Activated naive CD4-positive, alpha-beta T cell treated with anti-CD3 and anti-CD28 coated beads, Interleukin-2, amount 10 ng/mL, durations not matched to agents 5 hours and 36 hours (primary cell): ENCODE measurements around the gene NUDT2. TPM values are rescaled to one million over a fixed set of nuclear protein-coding genes. Genes with fewer than 3 reads are reported as not detected.

ENCODE experiments used
- total RNA-seq, 2 experiments: library from RNA; stranded (reverse); gene quantifications; one replicate each; pipeline ENCODE4 v1.2.3, GENCODE V29; 2021

NUDT2 gene
- total RNA-seq: 10 to 100 TPM; 29.2 to 29.8 TPM

GRCh38 chr9:34328987-34329832, at the start of gene NUDT2, which contains the start of gene KIF24:
TSS of gene NUDT2 (plus strand) at chr9:34329569. CDS start at chr9:34339040, 9,471 bp downstream.
TSS of gene KIF24 (minus strand) at chr9:34329268. CDS start at chr9:34311346, 17,922 bp downstream.

GRCh38 chr9:34376596-34377403, 47.4 kb downstream of the NUDT2 start, which contains the start of gene MYORG:
TSS of gene MYORG (minus strand) at chr9:34376898. CDS start at chr9:34372943, 3,955 bp downstream.

Other genes starting within 250 kb of the NUDT2 start
- gene DCAF12, start 202.9 kb upstream of the NUDT2 start, total RNA-seq: 10 to 100 TPM; 37.6 to 40.8 TPM
- gene UBAP1, start 150.5 kb upstream of the NUDT2 start, total RNA-seq: 10 to 100 TPM; 29.0 to 30.2 TPM
- 1 to 10 TPM; 7.9 to 8.0 TPM for gene KIF24, start 301 bp upstream of the NUDT2 start, total RNA-seq
- 1 to 10 TPM; 3.6 to 3.8 TPM for gene MYORG, start 47.3 kb downstream of the NUDT2 start, total RNA-seq
- 10 to 100 TPM; 11.5 to 13.2 TPM for gene FAM219A, start 129.0 kb downstream of the NUDT2 start, total RNA-seq
- gene DNAI1, start 129.2 kb downstream of the NUDT2 start, total RNA-seq: not detected
- not detected for gene ENHO, start 193.4 kb downstream of the NUDT2 start, total RNA-seq